HL-60 (cell line): ENCODE measurements around the gene ANKRD44.
A peak's percentile ranks its signal among the peaks of the same experiment; 100 is the strongest.
"Not testable (repeated sequence)": the region's sequence is repeated elsewhere in the genome, so short reads cannot be mapped to it uniquely, and the experiment has no call there.

Source experiments
- DNase-seq, 2 experiments: peaks; one replicate each; pipeline ENCODE4 v3.0.0-alpha.2; 2010 to 2020; ENCODE audit warnings: low read depth in 1 of 2, low spot score in 1 of 2
- H3K27ac ChIP-seq: fragments of 250-450 bp; sonication (Bioruptor Pico); replicated peaks from 2 replicates; pipeline ENCODE4 v1.5.1; 2020; ENCODE audit warnings: mild to moderate bottlenecking, moderate library complexity
- H3K27me3 ChIP-seq: fragments of 250-450 bp; sonication (Bioruptor Pico); 2 replicates; pipeline ENCODE4 v1.5.1; 2021; ENCODE audit warnings: mild to moderate bottlenecking, moderate library complexity; ENCODE audit not compliant: insufficient read depth, poor library complexity, severe bottlenecking
- H3K4me3 ChIP-seq: replicated peaks from 2 replicates; pipeline ENCODE4 v1.5.1; 2011; ENCODE audit warnings: mild to moderate bottlenecking, control low read depth, low read length; ENCODE audit not compliant: insufficient read depth
- CTCF ChIP-seq: IDR thresholded peaks from one replicate; pipeline ENCODE4 v1.5.1; 2011; ENCODE audit warnings: low read length, control low read depth, inconsistent platforms; ENCODE audit not compliant: insufficient read depth
- GABPA ChIP-seq: IDR thresholded peaks from 2 replicates; pipeline ENCODE4 v1.6.1; 2012; ENCODE audit warnings: low read depth
- POLR2AphosphoS5 ChIP-seq: IDR thresholded peaks from 2 replicates; pipeline ENCODE4 v1.6.1; 2012; ENCODE audit warnings: low read depth
- SPI1 ChIP-seq: IDR thresholded peaks from 2 replicates; pipeline ENCODE4 v1.6.1; 2012; ENCODE audit warnings: low read depth, mild to moderate bottlenecking, borderline replicate concordance
- TF ChIP-seq, protein P1 (sequence below): IDR thresholded peaks from 2 replicates; pipeline ENCODE4 v1.6.1; 2012; ENCODE audit warnings: low read depth; ENCODE audit not compliant: insufficient replicate concordance

Gene ANKRD44

GRCh38 chr2:197348721-197349360 is 38.3 kb upstream of the ANKRD44 start:
- peak in 1 of 2 experiments; percentile 26 for DNase-seq
- no peaks in the 10 kb centered on the region for H3K27me3 ChIP-seq
- no peak overlapping the region for H3K27ac ChIP-seq
- no peak overlapping the region for H3K4me3 ChIP-seq
- TF ChIP-seq CTCF, result no peak
- TF ChIP-seq SPI1, result peak; percentile 27; the same call in 1 of the 2 replicates
- TF ChIP-seq, protein P1, sequence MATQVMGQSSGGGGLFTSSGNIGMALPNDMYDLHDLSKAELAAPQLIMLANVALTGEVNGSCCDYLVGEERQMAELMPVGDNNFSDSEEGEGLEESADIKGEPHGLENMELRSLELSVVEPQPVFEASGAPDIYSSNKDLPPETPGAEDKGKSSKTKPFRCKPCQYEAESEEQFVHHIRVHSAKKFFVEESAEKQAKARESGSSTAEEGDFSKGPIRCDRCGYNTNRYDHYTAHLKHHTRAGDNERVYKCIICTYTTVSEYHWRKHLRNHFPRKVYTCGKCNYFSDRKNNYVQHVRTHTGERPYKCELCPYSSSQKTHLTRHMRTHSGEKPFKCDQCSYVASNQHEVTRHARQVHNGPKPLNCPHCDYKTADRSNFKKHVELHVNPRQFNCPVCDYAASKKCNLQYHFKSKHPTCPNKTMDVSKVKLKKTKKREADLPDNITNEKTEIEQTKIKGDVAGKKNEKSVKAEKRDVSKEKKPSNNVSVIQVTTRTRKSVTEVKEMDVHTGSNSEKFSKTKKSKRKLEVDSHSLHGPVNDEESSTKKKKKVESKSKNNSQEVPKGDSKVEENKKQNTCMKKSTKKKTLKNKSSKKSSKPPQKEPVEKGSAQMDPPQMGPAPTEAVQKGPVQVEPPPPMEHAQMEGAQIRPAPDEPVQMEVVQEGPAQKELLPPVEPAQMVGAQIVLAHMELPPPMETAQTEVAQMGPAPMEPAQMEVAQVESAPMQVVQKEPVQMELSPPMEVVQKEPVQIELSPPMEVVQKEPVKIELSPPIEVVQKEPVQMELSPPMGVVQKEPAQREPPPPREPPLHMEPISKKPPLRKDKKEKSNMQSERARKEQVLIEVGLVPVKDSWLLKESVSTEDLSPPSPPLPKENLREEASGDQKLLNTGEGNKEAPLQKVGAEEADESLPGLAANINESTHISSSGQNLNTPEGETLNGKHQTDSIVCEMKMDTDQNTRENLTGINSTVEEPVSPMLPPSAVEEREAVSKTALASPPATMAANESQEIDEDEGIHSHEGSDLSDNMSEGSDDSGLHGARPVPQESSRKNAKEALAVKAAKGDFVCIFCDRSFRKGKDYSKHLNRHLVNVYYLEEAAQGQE, result no peak

DNA sequence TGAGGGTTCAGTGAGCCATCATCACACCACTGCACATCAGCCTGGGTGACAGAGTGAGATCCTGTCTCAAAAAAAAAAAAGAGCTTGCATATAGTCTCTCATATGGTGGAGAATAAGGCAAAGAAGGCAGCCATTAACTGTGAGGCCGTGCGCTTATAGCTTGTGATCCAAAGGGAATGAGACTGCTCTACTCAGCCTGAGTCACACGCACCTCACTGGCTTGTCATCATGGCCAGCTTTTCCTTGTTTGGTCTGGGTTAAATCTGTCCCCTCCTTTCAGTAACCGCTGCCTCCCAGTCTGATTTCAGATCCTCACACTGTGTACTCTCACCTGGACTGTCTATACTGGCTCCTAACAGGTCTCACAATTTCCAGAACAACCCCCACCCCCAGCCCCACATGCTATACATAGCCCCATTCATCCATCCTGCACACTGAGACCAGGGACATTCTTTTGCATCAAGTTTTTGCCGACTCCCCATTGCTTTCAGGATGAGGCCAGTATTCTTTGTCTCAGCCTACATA is 35.3 kb upstream of the ANKRD44 start:
- Histone ChIP-seq H3K4me3 (no peak overlapping the region), H3K27me3 (no peaks in the 10 kb centered on the region), H3K27ac (no peak overlapping the region)
- no peak for DNase-seq
- TF ChIP-seq POLR2AphosphoS5 (no peak), CTCF (no peak), SPI1 (no peak), GABPA (no peak)
- TF ChIP-seq, protein P1, result no peak

DNA sequence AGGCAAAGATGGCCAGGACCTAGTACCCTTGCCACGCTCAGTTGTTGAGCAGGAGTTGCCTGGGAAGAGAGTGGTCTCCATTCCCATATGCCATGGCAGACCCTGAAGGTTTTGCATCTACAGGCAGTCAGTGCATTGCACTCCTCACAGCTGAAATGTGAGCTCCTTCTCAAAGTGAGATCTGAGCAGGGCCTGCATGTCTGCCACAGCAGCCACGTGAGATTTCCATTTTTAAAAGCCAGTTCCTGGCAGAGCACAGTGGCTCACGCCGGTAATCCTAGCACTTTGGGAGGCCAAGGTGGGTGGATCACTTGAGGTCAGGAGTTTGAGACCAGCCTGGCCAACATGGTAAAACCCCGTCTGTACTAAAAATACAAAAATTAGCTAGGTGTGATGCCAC is 33.4 kb upstream of the ANKRD44 start:
- not testable (repeated sequence) for H3K27me3 ChIP-seq, H3K27ac ChIP-seq, H3K4me3 ChIP-seq, DNase-seq

GRCh38 chr2:197340591-197340990 is 30.0 kb upstream of the ANKRD44 start:
- no peak for DNase-seq
- H3K4me3 ChIP-seq, result no peak overlapping the region
- no peaks in the 10 kb centered on the region for H3K27me3 ChIP-seq
- no peak for TF ChIP-seq CTCF
- TF ChIP-seq SPI1, result no peak
- TF ChIP-seq POLR2AphosphoS5, result no peak
- TF ChIP-seq, protein P1, result no peak
- no peak for TF ChIP-seq GABPA
- no peak overlapping the region for H3K27ac ChIP-seq
